Tibial nerve (tissue), 4 donors: ENCODE results near the gene EXOC1. TPM values are rescaled to one million over a fixed set of nuclear protein-coding genes. Genes with fewer than 3 reads are reported as not detected.

ENCODE experiments used
- DNase-seq, 2 donors: peaks; one replicate each; pipeline ENCODE4 v3.0.0-alpha.2; 2019; ENCODE audit warnings: low spot score in 2 of 2
- H3K27ac ChIP-seq, 4 donors: fragments of 200-600 bp; sonication (generic) in 3 of 4; one replicate each; pipeline ENCODE4 v1.5.1; 2017 to 2019; ENCODE audit warnings: mild to moderate bottlenecking in 1 of 4
- H3K27me3 ChIP-seq, 2 donors: fragments of 200-600 bp; sonication (generic) in 1 of 2; one replicate each; pipeline versions ENCODE4 v1.5.1 to v1.6.0; 2017 to 2019
- H3K36me3 ChIP-seq, 3 donors: fragments of 200-600 bp; sonication (generic); one replicate each; pipeline ENCODE4 v1.5.1; 2018 to 2019
- H3K4me1 ChIP-seq, 4 donors: fragments of 200-600 bp; sonication (generic) in 3 of 4; one replicate each; pipeline ENCODE4 v1.5.1; 2017 to 2019
- H3K4me3 ChIP-seq, 4 donors: fragments of 200-600 bp; sonication (generic) in 3 of 4; one replicate each; pipeline ENCODE4 v1.5.1; 2017 to 2019; ENCODE audit warnings: mild to moderate bottlenecking in 1 of 4, moderate library complexity in 1 of 4
- H3K9me3 ChIP-seq, 4 donors: fragments of 200-600 bp; sonication (generic) in 3 of 4; one replicate each; pipeline ENCODE4 v1.5.1; 2017 to 2019
- EP300 ChIP-seq, 2 donors: sonication (generic); formaldehyde crosslinking; IDR thresholded peaks; one replicate each; pipeline ENCODE4 v1.6.1; 2017; ENCODE audit warnings: antibody characterized with exemption in 2 of 2, mild to moderate bottlenecking in 1 of 2
- POLR2A ChIP-seq, 2 donors: fragments of 450-650 bp; IDR thresholded peaks; one replicate each; pipeline ENCODE4 v1.6.1; 2017; ENCODE audit warnings: antibody characterized with exemption in 2 of 2, mild to moderate bottlenecking in 2 of 2, moderate library complexity in 2 of 2
- WGBS, 2 donors: methylation state at CpG; one replicate each; pipeline ENCODE4 v1.1.5; 2018; 5-methylcytosine and 5-hydroxymethylcytosine counted together
- total RNA-seq, 4 donors: library from RNA; depleted of rRNA; stranded (reverse); fragments of >200 nt; gene quantifications; one replicate each; pipeline ENCODE4 v1.1.0, GENCODE V29; 2016
- TF ChIP-seq, protein P1 (sequence below), 5 experiments: fragments of 200-600 bp in 3 of 5; fragments of 450-650 bp in 2 of 5; sonication (generic) in 3 of 5; IDR thresholded peaks; one replicate each; pipeline ENCODE4 v1.5.1; 2016 to 2019; ENCODE audit warnings: antibody characterized with exemption in 5 of 5, mild to moderate bottlenecking in 3 of 5, moderate library complexity in 2 of 5

The EXOC1 gene
- total RNA-seq, 4 donors from 2014 or later = 32.9 to 49.4 (median 41.4) TPM

DNA sequence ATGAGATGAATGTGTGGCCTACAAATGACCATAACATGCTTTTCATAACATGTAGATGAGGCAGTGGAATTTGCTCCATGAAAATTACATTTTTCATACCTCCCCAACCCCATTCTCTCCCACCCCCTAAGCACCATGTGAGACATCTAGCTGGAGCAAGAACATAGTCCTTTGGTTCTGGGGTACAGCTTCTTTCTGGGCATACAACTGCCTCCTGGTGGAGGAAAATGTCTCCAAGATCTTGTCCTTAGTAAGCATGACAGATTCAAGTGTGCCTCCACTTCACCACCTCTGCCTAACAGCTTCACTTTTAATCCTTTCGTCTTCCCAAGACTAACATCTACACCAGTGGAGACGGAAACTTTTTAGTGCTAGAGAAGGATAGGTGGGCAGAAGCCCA is 25.9 kb upstream of the EXOC1 start:
- 47 to 71% methylated on average over 2 of the region's 2 CpGs for WGBS, 2 donors
- Histone ChIP-seq H3K4me1 (no peaks in the 10 kb centered on the region), H3K27ac (no peak overlapping the region), H3K36me3 (no peaks in the 10 kb centered on the region), H3K9me3 (no peaks in the 10 kb centered on the region), H3K4me3 (no peak overlapping the region), H3K27me3 (peaks cover 0 to 4% of the 10 kb centered on the region in 2 donors)
- TF ChIP-seq, protein P1, sequence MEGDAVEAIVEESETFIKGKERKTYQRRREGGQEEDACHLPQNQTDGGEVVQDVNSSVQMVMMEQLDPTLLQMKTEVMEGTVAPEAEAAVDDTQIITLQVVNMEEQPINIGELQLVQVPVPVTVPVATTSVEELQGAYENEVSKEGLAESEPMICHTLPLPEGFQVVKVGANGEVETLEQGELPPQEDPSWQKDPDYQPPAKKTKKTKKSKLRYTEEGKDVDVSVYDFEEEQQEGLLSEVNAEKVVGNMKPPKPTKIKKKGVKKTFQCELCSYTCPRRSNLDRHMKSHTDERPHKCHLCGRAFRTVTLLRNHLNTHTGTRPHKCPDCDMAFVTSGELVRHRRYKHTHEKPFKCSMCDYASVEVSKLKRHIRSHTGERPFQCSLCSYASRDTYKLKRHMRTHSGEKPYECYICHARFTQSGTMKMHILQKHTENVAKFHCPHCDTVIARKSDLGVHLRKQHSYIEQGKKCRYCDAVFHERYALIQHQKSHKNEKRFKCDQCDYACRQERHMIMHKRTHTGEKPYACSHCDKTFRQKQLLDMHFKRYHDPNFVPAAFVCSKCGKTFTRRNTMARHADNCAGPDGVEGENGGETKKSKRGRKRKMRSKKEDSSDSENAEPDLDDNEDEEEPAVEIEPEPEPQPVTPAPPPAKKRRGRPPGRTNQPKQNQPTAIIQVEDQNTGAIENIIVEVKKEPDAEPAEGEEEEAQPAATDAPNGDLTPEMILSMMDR (IDR thresholded peaks at IDR 0.05) = no peak
- TF ChIP-seq POLR2A (IDR thresholded peaks at IDR 0.05) = no peak
- TF ChIP-seq EP300 (IDR thresholded peaks at IDR 0.05) = no peak
- DNase-seq = no peak

DNA sequence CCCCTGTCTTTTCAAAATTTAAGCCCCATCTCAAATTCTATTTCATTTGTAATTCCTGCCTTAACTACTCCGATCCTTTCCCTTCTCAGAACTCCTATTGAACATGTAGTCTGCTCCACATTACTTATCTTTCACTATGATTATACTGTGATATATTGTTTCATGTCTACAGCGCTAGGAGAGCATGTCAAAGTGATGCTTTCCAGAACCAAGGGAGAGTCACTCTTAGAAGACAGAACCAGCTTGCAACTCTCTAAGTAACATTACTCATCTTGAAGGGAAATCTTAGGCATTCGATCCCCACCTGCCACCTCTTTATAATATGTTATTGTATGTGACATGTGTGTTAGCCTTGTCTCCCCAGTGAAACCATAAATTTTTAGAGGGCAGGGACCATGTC is 23.4 kb upstream of the EXOC1 start:
- Histone ChIP-seq H3K9me3 (no peaks in the 10 kb centered on the region), H3K27ac (no peak overlapping the region), H3K27me3 (peaks cover 0 to 4% of the 10 kb centered on the region in 2 donors), H3K4me1 (no peaks in the 10 kb centered on the region), H3K4me3 (no peak overlapping the region), H3K36me3 (no peaks in the 10 kb centered on the region)
- TF ChIP-seq POLR2A (IDR thresholded peaks at IDR 0.05) (no peak), EP300 (IDR thresholded peaks at IDR 0.05) (no peak)
- TF ChIP-seq, protein P1 (IDR thresholded peaks at IDR 0.05) = no peak
- DNase-seq = no peak
- 91 to 93% methylated on average over 3 of the region's 3 CpGs for WGBS, 2 donors

DNA sequence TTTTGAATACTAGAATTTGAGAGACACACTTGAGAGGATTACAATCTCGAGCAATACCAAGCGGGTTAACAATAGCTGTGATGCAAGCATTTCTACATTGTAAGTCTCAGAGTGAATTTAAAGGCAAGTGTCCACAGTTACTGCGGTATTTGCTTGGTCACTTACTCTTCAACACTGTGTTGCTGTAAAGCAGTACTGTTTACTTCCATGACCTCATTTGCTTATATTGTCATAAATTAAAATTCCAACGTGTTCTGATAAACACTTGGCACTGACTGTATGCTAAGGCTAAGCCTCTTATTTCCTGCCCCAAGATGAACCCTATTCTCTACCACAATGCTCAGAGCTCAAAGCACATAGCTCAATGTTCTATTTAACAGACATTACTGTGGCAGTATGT is 22.7 kb upstream of the EXOC1 start:
- Histone ChIP-seq H3K4me3 (no peak overlapping the region), H3K4me1 (no peaks in the 10 kb centered on the region), H3K27ac (no peak overlapping the region), H3K9me3 (no peaks in the 10 kb centered on the region), H3K27me3 (peaks cover 0 to 4% of the 10 kb centered on the region in 2 donors), H3K36me3 (no peaks in the 10 kb centered on the region)
- WGBS, 2 donors = 40 to 41% methylated on average over 4 of the region's 4 CpGs
- DNase-seq = no peak
- TF ChIP-seq POLR2A (IDR thresholded peaks at IDR 0.05) = no peak
- TF ChIP-seq EP300 (IDR thresholded peaks at IDR 0.05) = no peak
- TF ChIP-seq, protein P1 (IDR thresholded peaks at IDR 0.05) = no peak

DNA sequence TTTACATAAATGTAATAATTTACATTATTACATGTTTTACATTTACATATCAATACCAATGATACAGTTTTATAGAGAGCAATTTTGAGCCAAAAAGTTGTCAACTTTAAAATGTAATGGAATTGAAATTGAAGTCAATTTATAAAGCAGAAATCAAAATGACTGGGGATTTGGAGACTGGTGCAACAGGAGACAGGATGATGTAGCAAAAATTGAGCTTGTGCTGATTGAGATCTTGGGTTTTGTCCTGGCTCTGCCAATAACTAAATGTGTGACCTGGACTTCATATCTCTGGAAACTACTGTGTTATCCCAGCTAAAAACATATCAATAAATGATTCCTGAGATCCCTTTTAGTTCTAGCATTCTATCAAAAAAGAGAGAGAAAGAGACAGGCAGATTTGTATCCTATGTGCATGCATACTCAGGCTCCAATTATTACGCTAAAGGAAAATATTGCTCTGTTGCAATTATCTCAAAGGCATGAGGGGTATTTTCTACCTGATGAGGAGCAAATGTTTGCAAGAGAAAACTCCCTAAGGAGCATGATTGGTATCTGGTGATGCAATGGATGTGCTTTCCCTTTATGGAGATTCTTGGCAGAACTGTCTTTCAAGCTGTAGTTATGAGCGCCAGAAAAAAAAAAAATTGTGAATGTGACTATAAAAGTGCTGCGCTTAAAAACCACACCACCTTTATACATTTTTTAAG is 19.2 kb upstream of the EXOC1 start:
- H3K27ac ChIP-seq = no peak overlapping the region
- no peaks in the 10 kb centered on the region for H3K4me1 ChIP-seq

DNA sequence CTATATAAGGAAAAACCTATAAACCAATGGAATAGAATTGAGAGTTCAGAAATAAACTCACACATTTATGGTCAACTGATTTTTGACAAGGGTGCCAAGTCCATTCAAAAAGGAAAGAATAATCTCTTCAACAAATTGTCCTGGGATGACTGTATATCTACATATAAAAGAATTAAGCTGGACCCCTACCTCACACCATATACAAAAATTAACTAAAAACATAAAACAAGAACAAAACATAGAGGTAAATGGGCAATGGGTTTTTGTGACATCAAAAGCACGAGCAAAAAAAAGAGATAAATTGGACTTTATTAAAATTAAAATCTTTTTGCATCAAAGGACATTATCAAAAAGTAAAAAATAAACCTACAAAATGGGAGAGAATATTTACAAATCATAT is 15.5 kb upstream of the EXOC1 start:
- H3K4me1 ChIP-seq = no peaks in the 10 kb centered on the region
- 65 to 88% methylated on average over 1 of the region's 1 CpG for WGBS, 2 donors
- TF ChIP-seq EP300 (IDR thresholded peaks at IDR 0.05) (no peak), POLR2A (IDR thresholded peaks at IDR 0.05) (no peak)
- TF ChIP-seq, protein P1 (IDR thresholded peaks at IDR 0.05) = no peak

More for the DNA sequence above, 19.2 kb upstream of the EXOC1 start:
- Histone ChIP-seq H3K4me3 (no peak overlapping the region), H3K9me3 (peaks cover 0 to 7% (median 0%) of the 10 kb centered on the region in 4 donors), H3K27me3 (no peaks in the 10 kb centered on the region), H3K36me3 (no peaks in the 10 kb centered on the region)
- no peak for TF ChIP-seq EP300 (IDR thresholded peaks at IDR 0.05)
- TF ChIP-seq POLR2A (IDR thresholded peaks at IDR 0.05) = no peak
- TF ChIP-seq, protein P1 (IDR thresholded peaks at IDR 0.05) = no peak
- DNase-seq = no peak
- 88 to 91% methylated on average over 3 of the region's 3 CpGs for WGBS, 2 donors

More for the DNA sequence above, 15.5 kb upstream of the EXOC1 start:
- H3K27ac ChIP-seq = no peak overlapping the region
- H3K27me3 ChIP-seq = no peaks in the 10 kb centered on the region
- DNase-seq = no peak
- no peaks in the 10 kb centered on the region for H3K36me3 ChIP-seq
- H3K9me3 ChIP-seq = peaks cover 0 to 7% (median 0%) of the 10 kb centered on the region in 4 donors
- H3K4me3 ChIP-seq = no peak overlapping the region
